ENCODE results near the gene TEX2. TPM values are rescaled to one million over a fixed set of nuclear protein-coding genes. Genes with fewer than 3 reads are reported as not detected.
"Not testable (repeated sequence)": the region's sequence is repeated elsewhere in the genome, so short reads cannot be mapped to it uniquely, and the experiment has no call there.

Gene TEX2
- total and polyA plus RNA-seq, 3 experiments from 2014 or later: 6.5 to 22.0 (median 21.9) TPM

- H3K36me3 ChIP-seq (ENCODE audit: insufficient read depth, low read length); POLR2A ChIA-PET; H3K9me3 ChIP-seq (ENCODE audit: low read length); H3K27ac ChIP-seq (ENCODE audit: low read depth, low read length); H3K27ac Mint-ChIP-seq; H3K9me3 Mint-ChIP-seq; H3K4me3 ChIP-seq (ENCODE audit: low read length); H3K27me3 ChIP-seq (ENCODE audit: insufficient read depth, low read length, poor library complexity, severe bottlenecking); H3K27me3 Mint-ChIP-seq; H3K36me3 Mint-ChIP-seq; DNase-seq; H3K4me3 Mint-ChIP-seq; CTCF ChIA-PET; H3K4me1 ChIP-seq (ENCODE audit: insufficient read depth, low read length): not testable (repeated sequence)
- H3K4me1 Mint-ChIP-seq: peaks cover 10 to 27% (median 14%) of the 10 kb centered on the region in 3 donors
Measured at GRCh38 chr17:64220604-64221003, 42.5 kb downstream of the TEX2 start.

- Histone ChIP-seq H3K27me3 (ENCODE audit: insufficient read depth, low read length, poor library complexity, severe bottlenecking) (no peaks in the 10 kb centered on the region), H3K27ac (ENCODE audit: low read depth, low read length) (no peak overlapping the region), H3K4me3 (ENCODE audit: low read length) (no peak overlapping the region), H3K36me3 (ENCODE audit: insufficient read depth, low read length) (no peaks in the 10 kb centered on the region), H3K9me3 (ENCODE audit: low read length) (no peaks in the 10 kb centered on the region), H3K4me1 (ENCODE audit: insufficient read depth, low read length) (no peaks in the 10 kb centered on the region)
- peaks cover 10 to 26% (median 14%) of the 10 kb centered on the region in 3 donors for H3K4me1 Mint-ChIP-seq
- H3K27ac Mint-ChIP-seq: peak overlapping the region in 1 of 8 donors; percentile 19
- H3K36me3 Mint-ChIP-seq: peaks cover 0 to 5% (median 0%) of the 10 kb centered on the region in 3 donors
- peaks cover 0 to 1% of the 10 kb centered on the region in 2 donors for H3K27me3 Mint-ChIP-seq
- ChIA-PET CTCF (no interaction called here), POLR2A (no interaction called here)
- no peaks in the 10 kb centered on the region for H3K9me3 Mint-ChIP-seq
- H3K4me3 Mint-ChIP-seq: no peak overlapping the region
- no peak for DNase-seq
Measured at GRCh38 chr17:64219571-64219970, 43.5 kb downstream of the TEX2 start.

DNA sequence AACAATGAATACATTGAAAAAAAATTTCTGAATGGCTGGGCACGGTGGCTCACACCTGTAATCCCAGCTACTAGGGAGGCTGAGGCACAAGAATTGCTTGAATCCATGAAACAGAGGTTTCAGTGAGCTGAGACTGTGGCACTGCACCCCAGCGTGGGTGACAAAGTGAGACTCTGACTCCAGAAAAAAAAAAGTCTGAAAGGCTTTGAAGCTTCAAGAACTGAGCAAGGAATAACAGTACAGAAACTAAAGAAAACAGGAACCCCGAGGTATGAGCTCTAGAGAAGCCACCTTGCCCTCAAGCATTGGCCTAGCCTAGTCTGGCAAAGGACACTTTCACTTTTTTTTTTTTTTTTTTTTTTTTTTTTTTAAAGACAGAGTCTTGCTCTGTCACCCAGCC is 45.0 kb downstream of the TEX2 start:
- no peaks in the 10 kb centered on the region for H3K4me1 ChIP-seq (ENCODE audit: insufficient read depth, low read length)
- no peak overlapping the region for H3K27ac Mint-ChIP-seq
- no peaks in the 10 kb centered on the region for H3K9me3 ChIP-seq (ENCODE audit: low read length)
- peak in 1 of 5 donors; percentile 28 for DNase-seq
- POLR2A ChIA-PET: interaction anchor here (0.8 kb wide), 1 partner anchor 23 kb away, joined by 4 read pairs; no protein-coding TSS in a partner anchor
- H3K9me3 Mint-ChIP-seq: no peaks in the 10 kb centered on the region
- H3K4me1 Mint-ChIP-seq: peaks cover 8 to 21% (median 14%) of the 10 kb centered on the region in 3 donors
- peaks cover 0 to 1% of the 10 kb centered on the region in 2 donors for H3K27me3 Mint-ChIP-seq
- H3K27me3 ChIP-seq (ENCODE audit: insufficient read depth, low read length, poor library complexity, severe bottlenecking): no peaks in the 10 kb centered on the region
- CTCF ChIA-PET: no interaction called here
- H3K4me3 Mint-ChIP-seq: no peak overlapping the region
- H3K4me3 ChIP-seq (ENCODE audit: low read length): no peak overlapping the region
- H3K36me3 ChIP-seq (ENCODE audit: insufficient read depth, low read length): no peaks in the 10 kb centered on the region
- H3K27ac ChIP-seq (ENCODE audit: low read depth, low read length): no peak overlapping the region
- H3K36me3 Mint-ChIP-seq: peaks cover 7 to 14% (median 12%) of the 10 kb centered on the region in 3 donors

DNA sequence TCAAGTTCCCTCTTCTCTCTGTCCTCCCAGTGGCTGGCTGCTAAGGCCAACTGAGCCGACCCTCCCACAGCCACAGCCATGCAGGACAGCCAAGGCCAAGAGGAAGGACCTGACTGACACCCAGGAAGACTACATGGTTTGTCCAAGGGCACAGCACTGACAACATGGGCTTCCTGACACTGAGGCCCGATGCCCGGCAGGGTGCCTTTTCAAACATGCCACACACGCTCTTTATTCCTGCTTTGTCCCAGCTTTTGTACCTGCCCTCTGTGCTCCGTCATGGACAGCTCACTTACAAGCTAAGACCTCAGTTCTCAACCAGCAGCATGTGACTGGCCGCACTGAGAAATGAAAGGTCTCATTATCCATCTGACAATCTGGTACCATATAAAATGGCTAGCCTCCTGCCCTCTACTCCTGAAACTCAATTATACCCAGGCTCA is 45.8 kb downstream of the TEX2 start:
- no peak for DNase-seq
- ChIA-PET CTCF (no interaction called here), POLR2A (interaction anchor here (0.8 kb wide), 1 partner anchor 24 kb away, joined by 4 read pairs; no protein-coding TSS in a partner anchor)
- Mint-ChIP-seq H3K4me1 (peaks cover 6 to 21% (median 14%) of the 10 kb centered on the region in 3 donors), H3K36me3 (peaks cover 12 to 22% (median 20%) of the 10 kb centered on the region in 3 donors), H3K9me3 (no peaks in the 10 kb centered on the region), H3K4me3 (no peak overlapping the region), H3K27ac (peak overlapping the region in 1 of 8 donors; percentile 78), H3K27me3 (peaks cover 0 to 1% of the 10 kb centered on the region in 2 donors)
- H3K27me3 ChIP-seq (ENCODE audit: insufficient read depth, low read length, poor library complexity, severe bottlenecking): no peaks in the 10 kb centered on the region
- no peaks in the 10 kb centered on the region for H3K4me1 ChIP-seq (ENCODE audit: insufficient read depth, low read length)
- no peak overlapping the region for H3K27ac ChIP-seq (ENCODE audit: low read depth, low read length)
- H3K4me3 ChIP-seq (ENCODE audit: low read length): no peak overlapping the region
- H3K9me3 ChIP-seq (ENCODE audit: low read length): no peaks in the 10 kb centered on the region
- no peaks in the 10 kb centered on the region for H3K36me3 ChIP-seq (ENCODE audit: insufficient read depth, low read length)

GRCh38 chr17:64216338-64217248 is 46.5 kb downstream of the TEX2 start:
- Histone ChIP-seq H3K4me1 (ENCODE audit: insufficient read depth, low read length) (no peaks in the 10 kb centered on the region), H3K27ac (ENCODE audit: low read depth, low read length) (no peak overlapping the region), H3K9me3 (ENCODE audit: low read length) (no peaks in the 10 kb centered on the region), H3K36me3 (ENCODE audit: insufficient read depth, low read length) (no peaks in the 10 kb centered on the region), H3K27me3 (ENCODE audit: insufficient read depth, low read length, poor library complexity, severe bottlenecking) (no peaks in the 10 kb centered on the region), H3K4me3 (ENCODE audit: low read length) (no peak overlapping the region)
- Mint-ChIP-seq H3K9me3 (no peaks in the 10 kb centered on the region), H3K27me3 (peaks cover 0 to 1% of the 10 kb centered on the region in 2 donors), H3K4me1 (peaks cover 6 to 21% (median 14%) of the 10 kb centered on the region in 3 donors), H3K27ac (peak overlapping the region in 1 of 8 donors; percentile 29), H3K36me3 (peaks cover 15 to 28% (median 24%) of the 10 kb centered on the region in 3 donors), H3K4me3 (no peak overlapping the region)
- no peak for DNase-seq
- ChIA-PET CTCF (no interaction called here), POLR2A (no interaction called here)

DNA sequence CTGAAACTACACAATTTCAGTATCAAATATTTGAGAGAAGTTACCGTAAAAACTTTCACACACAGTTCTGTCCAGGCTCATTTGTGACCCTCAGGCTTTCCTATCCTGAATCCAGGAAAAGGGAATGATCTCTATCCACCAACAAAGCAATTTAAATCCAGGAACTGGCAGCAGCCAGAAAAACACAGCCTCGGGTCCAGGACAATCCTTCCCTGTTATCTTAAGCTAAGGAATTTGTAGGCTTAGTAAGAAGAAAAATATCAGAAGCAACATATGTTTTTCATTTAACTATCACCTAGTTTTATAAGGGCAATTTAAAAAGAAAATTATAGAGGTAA is 47.1 kb downstream of the TEX2 start:
- no peak overlapping the region for H3K4me3 ChIP-seq (ENCODE audit: low read length)
- no peak overlapping the region for H3K27ac ChIP-seq (ENCODE audit: low read depth, low read length)
- CTCF ChIA-PET: no interaction called here
- Mint-ChIP-seq H3K4me3 (no peak overlapping the region), H3K27ac (no peak overlapping the region), H3K27me3 (peaks cover 0 to 1% of the 10 kb centered on the region in 2 donors), H3K9me3 (no peaks in the 10 kb centered on the region), H3K36me3 (peaks cover 15 to 28% (median 24%) of the 10 kb centered on the region in 3 donors), H3K4me1 (peaks cover 6 to 21% (median 14%) of the 10 kb centered on the region in 3 donors)
- DNase-seq: no peak
- H3K36me3 ChIP-seq (ENCODE audit: insufficient read depth, low read length): no peaks in the 10 kb centered on the region
- no peaks in the 10 kb centered on the region for H3K27me3 ChIP-seq (ENCODE audit: insufficient read depth, low read length, poor library complexity, severe bottlenecking)
- H3K9me3 ChIP-seq (ENCODE audit: low read length): no peaks in the 10 kb centered on the region
- no peaks in the 10 kb centered on the region for H3K4me1 ChIP-seq (ENCODE audit: insufficient read depth, low read length)
- POLR2A ChIA-PET: no interaction called here

DNA sequence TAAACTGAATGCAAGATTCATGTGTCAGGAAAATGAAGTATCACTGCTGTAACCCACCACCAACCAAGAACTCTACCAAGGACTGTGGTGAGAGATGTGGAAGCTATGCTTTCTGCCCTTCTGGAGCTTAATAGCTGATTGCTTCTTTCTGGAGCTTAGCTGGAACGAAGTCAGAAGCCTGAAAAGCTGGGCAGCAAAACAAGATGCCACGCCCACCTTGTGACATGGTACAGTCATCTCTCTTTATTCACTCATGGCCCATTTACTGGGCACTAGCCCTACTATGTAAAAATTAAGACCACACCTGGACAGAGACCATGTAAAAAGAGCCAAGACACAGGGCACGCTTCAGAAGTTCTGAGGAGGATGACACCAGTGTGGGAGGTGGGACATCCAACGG is 48.1 kb downstream of the TEX2 start:
- Histone ChIP-seq H3K9me3 (ENCODE audit: low read length) (no peaks in the 10 kb centered on the region), H3K27me3 (ENCODE audit: insufficient read depth, low read length, poor library complexity, severe bottlenecking) (no peaks in the 10 kb centered on the region), H3K27ac (ENCODE audit: low read depth, low read length) (no peak overlapping the region), H3K4me3 (ENCODE audit: low read length) (no peak overlapping the region), H3K36me3 (ENCODE audit: insufficient read depth, low read length) (no peaks in the 10 kb centered on the region), H3K4me1 (ENCODE audit: insufficient read depth, low read length) (no peaks in the 10 kb centered on the region)
- peaks cover 15 to 28% (median 19%) of the 10 kb centered on the region in 3 donors for H3K36me3 Mint-ChIP-seq
- no peak for DNase-seq
- H3K27me3 Mint-ChIP-seq: peaks cover 0 to 1% of the 10 kb centered on the region in 2 donors
- no peaks in the 10 kb centered on the region for H3K9me3 Mint-ChIP-seq
- H3K27ac Mint-ChIP-seq: peak overlapping the region in 2 of 8 donors; percentile 1 to 91
- H3K4me3 Mint-ChIP-seq: no peak overlapping the region
- ChIA-PET POLR2A (no interaction called here), CTCF (no interaction called here)
- H3K4me1 Mint-ChIP-seq: peaks cover 6 to 18% (median 14%) of the 10 kb centered on the region in 3 donors

- Histone ChIP-seq H3K9me3 (ENCODE audit: low read length) (no peaks in the 10 kb centered on the region), H3K27me3 (ENCODE audit: insufficient read depth, low read length, poor library complexity, severe bottlenecking) (no peaks in the 10 kb centered on the region), H3K4me1 (ENCODE audit: insufficient read depth, low read length) (no peaks in the 10 kb centered on the region), H3K4me3 (ENCODE audit: low read length) (no peak overlapping the region), H3K36me3 (ENCODE audit: insufficient read depth, low read length) (no peaks in the 10 kb centered on the region), H3K27ac (ENCODE audit: low read depth, low read length) (no peak overlapping the region)
- Mint-ChIP-seq H3K27ac (peak overlapping the region in 1 of 8 donors; percentile 91), H3K4me3 (no peak overlapping the region), H3K4me1 (peaks cover 6 to 17% (median 10%) of the 10 kb centered on the region in 3 donors), H3K36me3 (peaks cover 16 to 29% (median 19%) of the 10 kb centered on the region in 3 donors), H3K9me3 (no peaks in the 10 kb centered on the region), H3K27me3 (peaks cover 0 to 1% of the 10 kb centered on the region in 2 donors)
- DNase-seq: no peak
- ChIA-PET POLR2A (no interaction called here), CTCF (no interaction called here)
Measured at GRCh38 chr17:64213995-64214811, 48.9 kb downstream of the TEX2 start.

All from CD8-positive, alpha-beta memory T cell (primary cell).